ENCODE data around the gene UTS2.

DNA sequence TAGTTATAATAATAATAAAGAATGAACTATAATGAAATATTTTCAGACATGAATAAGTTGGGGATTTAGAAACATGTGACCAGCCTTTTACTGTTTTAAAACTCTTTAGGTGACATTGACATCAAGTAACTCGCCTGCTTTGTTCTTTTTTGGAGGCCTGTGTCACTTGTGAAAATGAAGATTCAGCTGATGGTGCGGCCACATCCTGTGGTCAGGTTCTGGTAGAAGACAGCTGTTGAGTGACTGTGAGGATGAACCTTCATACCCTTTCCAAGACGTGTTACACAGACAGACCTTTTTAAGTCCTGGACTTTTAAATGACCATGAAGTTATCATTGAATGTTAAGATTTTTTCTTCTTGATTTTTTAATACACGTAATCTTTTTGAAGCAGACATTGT lies 10.3 kb downstream of the UTS2 start:
- TF ChIP-seq, protein P1, sequence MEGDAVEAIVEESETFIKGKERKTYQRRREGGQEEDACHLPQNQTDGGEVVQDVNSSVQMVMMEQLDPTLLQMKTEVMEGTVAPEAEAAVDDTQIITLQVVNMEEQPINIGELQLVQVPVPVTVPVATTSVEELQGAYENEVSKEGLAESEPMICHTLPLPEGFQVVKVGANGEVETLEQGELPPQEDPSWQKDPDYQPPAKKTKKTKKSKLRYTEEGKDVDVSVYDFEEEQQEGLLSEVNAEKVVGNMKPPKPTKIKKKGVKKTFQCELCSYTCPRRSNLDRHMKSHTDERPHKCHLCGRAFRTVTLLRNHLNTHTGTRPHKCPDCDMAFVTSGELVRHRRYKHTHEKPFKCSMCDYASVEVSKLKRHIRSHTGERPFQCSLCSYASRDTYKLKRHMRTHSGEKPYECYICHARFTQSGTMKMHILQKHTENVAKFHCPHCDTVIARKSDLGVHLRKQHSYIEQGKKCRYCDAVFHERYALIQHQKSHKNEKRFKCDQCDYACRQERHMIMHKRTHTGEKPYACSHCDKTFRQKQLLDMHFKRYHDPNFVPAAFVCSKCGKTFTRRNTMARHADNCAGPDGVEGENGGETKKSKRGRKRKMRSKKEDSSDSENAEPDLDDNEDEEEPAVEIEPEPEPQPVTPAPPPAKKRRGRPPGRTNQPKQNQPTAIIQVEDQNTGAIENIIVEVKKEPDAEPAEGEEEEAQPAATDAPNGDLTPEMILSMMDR (conservative IDR thresholded peaks at IDR 0.05; ENCODE audit: low read depth, low read length) = no peak
- no peak for TF ChIP-seq EZH2 (IDR thresholded peaks at IDR 0.05; ENCODE audit: borderline replicate concordance, low read depth, low read length, poor library complexity, severe bottlenecking)

All from A673 (cell line).